ENCODE measurements around the gene CNPY3. TPM values are rescaled to one million over a fixed set of nuclear protein-coding genes. Genes with fewer than 3 reads are reported as not detected.
A peak's percentile ranks its signal among the peaks of the same experiment; 100 is the strongest.
"Not testable (repeated sequence)": the region's sequence is repeated elsewhere in the genome, so short reads cannot be mapped to it uniquely, and the experiment has no call there.

The CNPY3 gene
- polyA plus RNA-seq, 1 experiment: 50.6 TPM

DNA sequence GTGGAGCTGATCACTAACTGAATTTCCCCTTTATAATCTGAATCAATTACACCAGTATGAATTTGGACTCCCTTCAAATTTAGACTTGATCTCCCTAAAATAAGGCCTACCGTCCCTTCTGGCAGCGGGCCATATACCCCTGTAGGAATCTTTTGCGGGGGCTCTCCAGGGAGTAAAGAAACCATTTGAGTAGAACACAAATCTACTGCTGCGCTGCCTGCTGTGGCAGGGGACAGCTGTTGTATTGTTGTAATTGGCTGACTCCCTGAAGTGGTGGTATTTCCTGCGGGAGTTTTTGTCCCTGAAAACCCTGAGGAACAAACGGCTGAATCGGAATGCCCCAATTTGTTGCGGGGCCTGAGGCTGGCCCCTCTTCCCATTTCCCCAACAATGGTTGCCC, 29.4 kb upstream of the CNPY3 start:
- POLR2A ChIA-PET: no interaction called here
- no peak for TF ChIP-seq CTCF (IDR thresholded peaks at IDR 0.05; ENCODE audit: insufficient read depth, low read depth, low read length)
- Histone ChIP-seq H3K4me3 (ENCODE audit: low read depth, low read length) (no peak overlapping the region), H3K27me3 (ENCODE audit: control insufficient read depth, insufficient read depth, low read length) (no peaks in the 10 kb centered on the region), H3K36me3 (ENCODE audit: control insufficient read depth, insufficient read depth, low read length) (no peaks in the 10 kb centered on the region)
- CTCF ChIA-PET: interaction anchor here (0.9 to 3.3 kb wide), 13 partner anchors 9 to 434 kb away, joined by 3 to 23 read pairs (median 3); partner anchors contain the start of genes PPP2R5D and PTCRA
- no peak for DNase-seq (ENCODE audit: low read depth)

GRCh38 chr6:42901538-42901957, 27.7 kb upstream of the CNPY3 start:
- ChIA-PET POLR2A (no interaction called here), CTCF (interaction anchor here (0.6 to 3.3 kb wide), 14 partner anchors 10 to 433 kb away, joined by 3 to 23 read pairs (median 4); partner anchors contain the start of genes CRIP3 and PTCRA)
- TF ChIP-seq CTCF (IDR thresholded peaks at IDR 0.05; ENCODE audit: insufficient read depth, low read depth, low read length): peak; percentile 74
- H3K36me3 ChIP-seq (ENCODE audit: control insufficient read depth, insufficient read depth, low read length): no peaks in the 10 kb centered on the region
- no peak overlapping the region for H3K4me3 ChIP-seq (ENCODE audit: low read depth, low read length)
- H3K27me3 ChIP-seq (ENCODE audit: control insufficient read depth, insufficient read depth, low read length): no peaks in the 10 kb centered on the region
- no peak for DNase-seq (ENCODE audit: low read depth)

DNA sequence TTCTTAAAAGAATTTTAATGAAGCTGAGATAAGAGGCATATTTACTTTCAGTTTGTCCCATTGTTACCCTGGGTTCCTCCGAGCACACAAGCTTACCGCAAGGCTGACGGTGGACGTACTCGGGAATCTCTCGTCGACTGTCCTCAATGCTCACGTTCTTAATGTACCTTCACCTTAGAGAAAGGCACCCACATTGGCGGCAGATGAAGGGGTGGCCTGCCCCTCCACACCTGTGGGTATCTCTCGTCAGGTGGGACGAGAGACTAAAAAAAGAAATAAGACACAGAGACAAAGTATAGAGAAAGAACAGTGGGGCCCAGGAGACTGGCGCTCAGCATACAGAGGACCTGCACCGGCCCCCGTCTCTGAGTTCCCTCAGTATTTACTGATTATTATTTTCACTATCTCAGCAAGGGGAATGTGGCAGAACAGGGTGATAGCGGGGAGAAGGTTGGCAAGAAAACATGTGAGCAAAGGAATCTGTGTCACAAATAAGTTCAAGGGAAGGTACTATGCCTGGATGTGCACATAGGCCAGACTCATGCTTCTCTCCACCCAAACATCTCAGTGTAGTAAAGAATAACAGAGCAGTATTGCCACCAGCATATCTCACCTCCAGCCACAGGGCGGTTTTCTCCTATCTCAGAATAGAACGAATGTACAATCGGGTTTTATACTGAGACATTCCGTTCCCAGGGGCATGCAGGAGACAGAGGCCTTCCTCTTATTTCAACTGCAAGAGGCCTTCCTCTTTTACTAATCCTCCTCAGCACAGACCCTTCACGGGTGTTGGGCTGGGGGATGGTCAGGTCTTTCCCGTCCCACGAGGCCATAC, 26.6 kb upstream of the CNPY3 start:
- H3K27me3 ChIP-seq (ENCODE audit: control insufficient read depth, insufficient read depth, low read length); DNase-seq (ENCODE audit: low read depth); H3K4me3 ChIP-seq (ENCODE audit: low read depth, low read length); POLR2A ChIA-PET; H3K36me3 ChIP-seq (ENCODE audit: control insufficient read depth, insufficient read depth, low read length): not testable (repeated sequence)
- CTCF ChIA-PET: interaction anchor here (0.6 to 3.3 kb wide), 4 partner anchors 11 to 406 kb away, joined by 3 to 23 read pairs (median 4); partner anchors contain the start of genes CRIP3 and PTCRA

DNA sequence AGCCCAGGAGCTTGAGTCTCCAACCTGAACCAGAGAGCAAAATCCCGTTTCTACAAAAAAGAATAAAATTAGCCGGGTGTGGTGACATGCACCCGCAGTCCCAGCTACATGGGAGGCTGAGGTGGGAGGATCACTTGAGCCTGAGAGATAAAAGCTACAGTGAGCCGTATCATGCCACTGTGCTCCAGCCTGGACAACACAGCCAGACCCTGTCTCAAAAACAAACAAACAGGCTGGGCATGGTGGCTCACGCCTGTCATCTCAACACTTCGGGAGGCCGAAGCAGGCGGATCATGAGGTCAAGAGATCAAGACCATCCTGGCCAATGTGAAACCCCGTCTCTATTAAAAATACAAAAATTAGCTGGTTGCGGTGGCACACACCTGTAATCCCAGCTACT, 24.8 kb upstream of the CNPY3 start:
- no peak for DNase-seq (ENCODE audit: low read depth)
- Histone ChIP-seq H3K27me3 (ENCODE audit: control insufficient read depth, insufficient read depth, low read length) (no peaks in the 10 kb centered on the region; the same call in 1 of the 2 replicates), H3K4me3 (ENCODE audit: low read depth, low read length) (no peak overlapping the region), H3K36me3 (ENCODE audit: control insufficient read depth, insufficient read depth, low read length) (no peaks in the 10 kb centered on the region)
- POLR2A ChIA-PET: no interaction called here
- TF ChIP-seq CTCF (IDR thresholded peaks at IDR 0.05; ENCODE audit: insufficient read depth, low read depth, low read length): no peak
- CTCF ChIA-PET: interaction anchor here (1.1 to 1.6 kb wide), 2 partner anchors 11 to 239 kb away, joined by 3 read pairs; partner anchors contain the start of gene PTCRA

GRCh38 chr6:42907336-42907735, 21.9 kb upstream of the CNPY3 start:
- no peak overlapping the region for H3K4me3 ChIP-seq (ENCODE audit: low read depth, low read length)
- ChIA-PET CTCF (no interaction called here), POLR2A (no interaction called here)
- no peak for DNase-seq (ENCODE audit: low read depth)
- no peaks in the 10 kb centered on the region for H3K36me3 ChIP-seq (ENCODE audit: control insufficient read depth, insufficient read depth, low read length)
- no peak for TF ChIP-seq CTCF (IDR thresholded peaks at IDR 0.05; ENCODE audit: insufficient read depth, low read depth, low read length)
- H3K27me3 ChIP-seq (ENCODE audit: control insufficient read depth, insufficient read depth, low read length): no peaks in the 10 kb centered on the region; the same call in 1 of the 2 replicates

Measured in BJ (cell line).